ENCODE results near the gene TTC27. TPM values are rescaled to one million over a fixed set of nuclear protein-coding genes. Genes with fewer than 3 reads are reported as not detected.

The TTC27 gene
- total and polyA plus RNA-seq, 10 of the 15 experiments (the other 5 are each of a cell fraction or from before 2014, with no cell fraction given) = 20.4 to 34.9 (median 26.0) TPM

GRCh38 chr2:32671885-32672533, 44.2 kb downstream of the TTC27 start (continued):
- TF ChIP-seq ZBTB40 (IDR thresholded peaks at IDR 0.05; ENCODE audit: borderline replicate concordance) (no peak), CREM (IDR thresholded peaks at IDR 0.05; ENCODE audit: low read depth) (no peak), CUX1 (IDR thresholded peaks at IDR 0.05; ENCODE audit: insufficient replicate concordance, low read depth, low read length) (no peak), ZNF622 (IDR thresholded peaks at IDR 0.05) (no peak), SIX5 (IDR thresholded peaks at IDR 0.05; ENCODE audit: low read depth, low read length, severe bottlenecking) (no peak), BMI1 (IDR thresholded peaks at IDR 0.05; ENCODE audit: borderline replicate concordance) (no peak), RUNX3 (IDR thresholded peaks at IDR 0.05; ENCODE audit: low read length) (no peak), IKZF1 (conservative IDR thresholded peaks at IDR 0.05) (no peak)
